ENCODE measurements around the gene THSD7B. TPM values are rescaled to one million over a fixed set of nuclear protein-coding genes. Genes with fewer than 3 reads are reported as not detected.
"Not testable (repeated sequence)": the region's sequence is repeated elsewhere in the genome, so short reads cannot be mapped to it uniquely, and the experiment has no call there.

The THSD7B gene
- total RNA-seq, 1 donor from 2014 or later, result 9.4 TPM

DNA sequence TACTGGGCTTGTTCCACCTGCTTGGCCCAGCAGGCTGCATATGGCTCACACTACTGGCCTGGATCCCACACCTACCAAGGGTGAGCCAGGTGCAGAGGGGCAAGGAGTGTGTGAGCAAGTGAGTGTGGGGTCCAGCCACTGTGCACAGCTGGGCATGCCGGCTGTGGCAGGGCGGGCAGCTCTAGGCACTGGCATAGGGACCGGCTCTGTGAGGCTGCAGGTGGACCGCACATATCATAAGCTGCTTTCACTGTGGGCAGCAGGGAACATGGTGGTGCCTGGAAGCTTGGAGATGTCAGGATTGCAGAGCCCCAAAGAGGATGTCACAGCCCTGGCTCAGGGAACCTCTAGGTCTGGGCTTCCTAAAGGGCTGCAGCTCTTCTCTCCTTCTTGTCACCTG, 154.3 kb downstream of the THSD7B start:
- DNase-seq (ENCODE audit: low spot score), result no peak
- intact Hi-C loops (cut with DNase I), result no loop called here
- peak; percentile 16 for ATAC-seq

GRCh38 chr2:136920652-136921333, 155.4 kb downstream of the THSD7B start:
- ATAC-seq (peak; percentile 77), DNase-seq (ENCODE audit: low spot score) (no peak)
- intact Hi-C loops (cut with DNase I), result no loop called here

GRCh38 chr2:136927156-136927555, 161.8 kb downstream of the THSD7B start:
- intact Hi-C loops (cut with DNase I), result no loop called here
- no peak for DNase-seq (ENCODE audit: low spot score)
- no peak for ATAC-seq

- DNase-seq (ENCODE audit: low spot score) (no peak), ATAC-seq (no peak)
- intact Hi-C loops (cut with DNase I), result no loop called here
Observed at GRCh38 chr2:136929531-136929930, 164.2 kb downstream of the THSD7B start.

DNA sequence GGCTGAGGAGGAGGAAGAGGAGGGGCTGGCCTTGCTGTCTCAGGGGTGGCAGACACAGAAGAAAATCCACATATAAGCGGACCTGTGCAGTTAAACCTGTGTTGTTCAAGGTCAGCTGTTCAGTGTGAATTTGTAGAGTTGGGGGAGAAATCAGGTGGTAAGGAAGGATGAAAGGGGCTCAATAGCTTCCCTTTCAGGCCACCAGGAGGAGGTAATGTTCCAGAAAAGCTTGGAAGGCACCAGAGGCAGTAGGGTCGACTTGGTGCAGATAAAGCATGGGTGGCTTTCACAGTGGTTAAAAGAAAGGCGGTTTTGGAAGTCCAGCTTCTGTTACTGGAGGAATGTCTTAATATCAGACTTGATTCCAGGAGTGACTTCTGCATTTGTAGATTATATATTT, 167.4 kb downstream of the THSD7B start:
- intact Hi-C loops (cut with DNase I), result no loop called here
- DNase-seq (ENCODE audit: low spot score) (no peak), ATAC-seq (no peak)

- no peak for ATAC-seq
- intact Hi-C loops (cut with DNase I), result no loop called here
Observed at GRCh38 chr2:136935119-136935518, 169.8 kb downstream of the THSD7B start.

GRCh38 chr2:136956050-136956449, 190.7 kb downstream of the THSD7B start:
- intact Hi-C loops (cut with DNase I), result no loop called here
- ATAC-seq (no peak), DNase-seq (ENCODE audit: low spot score) (no peak)

More at GRCh38 chr2:136935119-136935518, 169.8 kb downstream of the THSD7B start:
- DNase-seq (ENCODE audit: low spot score), result no peak

- DNase-seq (ENCODE audit: low spot score) (no peak), ATAC-seq (no peak)
- intact Hi-C loops (cut with DNase I), result no loop called here
Observed at GRCh38 chr2:136957044-136957443, 191.7 kb downstream of the THSD7B start.

DNA sequence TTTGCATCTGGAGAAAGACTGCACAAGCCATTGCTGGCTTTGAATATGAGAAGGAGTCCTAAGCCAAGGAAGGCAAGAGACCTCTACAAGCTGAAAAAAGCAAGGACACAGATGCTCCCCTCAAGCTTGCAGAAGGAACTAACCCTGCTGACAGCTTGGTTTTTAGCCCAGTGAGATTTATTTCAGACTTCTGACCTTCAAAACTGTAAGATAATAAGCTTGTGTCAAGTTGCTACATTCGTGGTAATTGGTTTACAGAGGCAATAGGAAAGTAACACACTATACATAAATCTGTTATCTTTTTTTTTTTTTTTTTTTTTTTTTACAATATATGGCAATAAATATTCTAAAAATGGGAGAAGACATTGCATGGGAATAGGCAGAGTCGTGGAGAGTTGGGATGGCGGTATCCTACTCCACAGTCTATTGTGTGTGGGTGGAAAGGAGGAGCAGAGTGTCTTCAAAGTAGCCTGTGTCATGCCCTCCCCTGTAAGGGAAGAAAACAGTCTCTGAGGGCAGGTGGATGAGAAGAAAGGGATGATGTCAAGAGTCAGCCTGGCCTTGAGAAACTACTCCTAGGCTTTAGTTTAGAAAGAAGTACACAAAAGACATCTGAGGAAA, 196.9 kb downstream of the THSD7B start:
- no peak for ATAC-seq

DNA sequence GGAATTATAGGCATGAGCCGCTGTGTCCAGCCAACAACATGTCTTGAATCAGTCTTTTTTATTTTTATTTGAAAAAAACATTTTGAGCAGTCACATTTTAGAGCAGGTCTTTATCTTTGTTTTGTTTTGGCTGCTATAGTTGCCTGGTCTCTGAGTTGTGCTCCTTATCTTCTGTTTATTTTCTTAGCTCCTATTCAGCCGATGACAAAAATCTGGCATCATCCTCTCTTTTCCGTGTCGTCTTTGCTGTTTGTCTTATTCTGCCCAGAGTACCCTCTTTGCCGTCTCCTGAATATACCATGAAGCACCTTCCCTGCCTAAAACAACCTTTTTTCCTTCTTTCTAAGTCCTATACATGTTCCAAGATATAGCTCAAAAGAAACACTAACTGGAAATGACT, 201.1 kb downstream of the THSD7B start:
- intact Hi-C loops (cut with DNase I), result loop anchor here (1.0 kb wide), 1 partner anchor 43 kb away; no protein-coding TSS in a partner anchor
- ATAC-seq (no peak), DNase-seq (ENCODE audit: low spot score) (no peak)

More for the DNA sequence above, 196.9 kb downstream of the THSD7B start:
- intact Hi-C loops (cut with DNase I), result no loop called here
- no peak for DNase-seq (ENCODE audit: low spot score)

GRCh38 chr2:136980303-136980702, 215.0 kb downstream of the THSD7B start:
- no peak for DNase-seq (ENCODE audit: low spot score)
- ATAC-seq, result no peak
- intact Hi-C loops (cut with DNase I), result no loop called here

GRCh38 chr2:136981689-136982088, 216.3 kb downstream of the THSD7B start:
- DNase-seq (ENCODE audit: low spot score); intact Hi-C loops (cut with DNase I); ATAC-seq: not testable (repeated sequence)

DNA sequence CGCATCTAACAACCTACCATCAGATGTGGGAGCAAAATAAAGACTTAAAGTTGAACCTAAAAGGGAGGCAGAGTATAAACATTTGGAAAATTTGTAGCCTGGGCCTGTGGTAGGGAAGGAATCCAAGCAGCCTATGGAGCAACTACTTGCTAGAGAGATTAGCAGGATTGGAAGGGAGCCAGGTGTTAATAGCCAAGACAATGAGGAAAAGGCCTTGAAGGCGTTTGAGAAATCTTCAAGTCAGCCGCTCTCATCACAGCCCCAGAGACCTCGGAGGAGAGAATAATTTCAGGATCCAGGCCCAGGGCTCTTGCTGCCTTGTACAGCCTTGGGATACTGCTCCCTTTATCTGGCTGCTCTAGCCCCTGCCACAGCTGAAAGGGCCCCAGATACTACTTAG, 219.7 kb downstream of the THSD7B start:
- ATAC-seq, result no peak
- DNase-seq (ENCODE audit: low spot score), result no peak
- intact Hi-C loops (cut with DNase I), result no loop called here

DNA sequence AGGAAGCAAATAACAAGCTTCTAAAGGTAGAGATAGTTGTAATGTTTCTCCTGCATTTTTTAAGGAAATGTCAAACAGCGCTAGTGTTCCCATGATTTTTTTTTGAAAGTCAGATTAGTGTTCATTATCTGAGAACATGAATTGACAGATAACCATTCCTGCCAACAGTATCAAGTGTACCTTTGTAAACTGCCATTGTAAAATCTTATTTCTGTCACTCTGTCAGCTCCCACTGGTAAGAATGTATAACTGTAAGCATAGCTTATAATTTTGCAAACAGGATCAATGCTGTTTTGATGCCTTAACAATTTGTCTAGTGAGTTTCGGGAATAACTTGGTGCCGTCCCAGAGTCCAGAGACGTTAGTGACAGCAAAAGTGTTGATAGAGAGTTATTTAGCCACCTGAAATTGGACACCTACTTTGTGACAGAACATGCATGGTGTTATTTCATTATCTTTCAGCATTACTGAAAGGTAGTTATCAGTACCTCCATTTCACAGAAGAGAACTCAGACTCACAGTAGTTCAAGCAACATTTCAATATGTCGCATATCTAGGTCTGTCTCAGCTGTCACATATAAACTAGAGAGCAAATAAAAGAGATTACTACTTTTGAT, 221.4 kb downstream of the THSD7B start:
- DNase-seq (ENCODE audit: low spot score), result no peak
- ATAC-seq, result no peak
- intact Hi-C loops (cut with DNase I), result no loop called here

GRCh38 chr2:136990316-136990715, 225.0 kb downstream of the THSD7B start:
- DNase-seq (ENCODE audit: low spot score) (no peak), ATAC-seq (no peak)
- intact Hi-C loops (cut with DNase I), result loop anchor here (5.0 kb wide), 1 partner anchor 248 kb away; no protein-coding TSS in a partner anchor

DNA sequence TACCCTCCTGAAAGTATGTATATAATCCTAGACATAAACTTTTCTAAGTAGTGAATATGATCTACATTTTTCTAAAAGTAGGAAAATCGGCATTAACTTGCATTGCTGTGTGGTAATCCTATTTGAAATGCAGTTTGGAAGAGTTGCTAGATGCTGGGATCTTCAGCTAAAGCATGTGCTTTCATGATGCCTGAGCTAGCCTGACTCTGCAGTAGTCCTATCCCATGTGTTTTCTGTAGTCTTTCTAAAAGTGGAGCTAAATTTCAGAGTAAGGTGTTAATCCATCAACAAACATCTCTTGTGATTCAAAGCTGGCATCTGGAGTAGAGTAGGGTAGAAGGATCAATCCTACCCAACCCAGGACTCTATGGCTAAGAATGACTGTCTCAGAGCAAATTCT, 229.4 kb downstream of the THSD7B start:
- intact Hi-C loops (cut with DNase I), result loop anchor here (5.0 kb wide), 1 partner anchor 252 kb away; no protein-coding TSS in a partner anchor

DNA sequence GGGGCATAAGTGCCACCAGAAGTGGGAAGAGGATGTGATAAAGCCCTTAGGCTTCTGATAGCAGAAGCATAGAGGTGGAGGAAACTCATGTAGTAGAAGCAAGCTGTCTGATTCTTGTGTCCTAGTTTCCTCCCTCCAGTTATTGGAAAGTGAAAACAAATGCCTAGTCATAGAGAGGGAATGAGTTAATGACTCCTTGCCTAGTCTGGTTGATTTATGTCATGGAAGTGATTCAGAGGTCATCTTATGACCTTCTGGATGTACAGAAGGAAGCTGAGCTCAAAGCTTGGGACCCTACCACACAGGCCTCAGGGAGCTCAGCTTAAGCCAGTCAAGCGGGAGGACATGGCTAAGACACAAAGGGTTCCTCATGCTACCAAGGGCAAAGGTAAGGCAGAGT, 232.2 kb downstream of the THSD7B start:
- DNase-seq (ENCODE audit: low spot score) (no peak), ATAC-seq (no peak)
- intact Hi-C loops (cut with DNase I), result no loop called here

More for the DNA sequence above, 229.4 kb downstream of the THSD7B start:
- DNase-seq (ENCODE audit: low spot score), result no peak
- ATAC-seq, result no peak

- intact Hi-C loops (cut with DNase I), result no loop called here
- DNase-seq (ENCODE audit: low spot score) (no peak), ATAC-seq (no peak)
Observed at GRCh38 chr2:137000811-137001210, 235.5 kb downstream of the THSD7B start.

DNA sequence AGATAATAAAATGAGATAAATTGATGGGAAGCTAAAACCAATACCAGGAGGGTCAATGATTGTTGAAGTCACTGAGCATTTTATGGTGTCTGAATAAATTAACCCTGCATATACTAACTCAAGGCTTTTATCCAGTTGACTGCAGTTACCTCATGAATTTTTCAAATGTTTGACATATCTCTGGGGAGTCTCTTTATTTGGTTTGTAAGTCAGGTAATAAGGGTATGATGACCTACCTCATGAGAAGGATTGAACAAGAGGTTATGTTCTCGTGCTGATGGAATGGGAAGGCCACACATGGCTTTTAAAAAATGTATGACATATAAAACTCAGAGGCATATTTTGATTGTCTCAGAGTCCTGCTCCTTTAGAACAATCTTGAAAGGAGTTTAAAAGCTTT, 237.6 kb downstream of the THSD7B start:
- DNase-seq (ENCODE audit: low spot score) (no peak), ATAC-seq (no peak)
- intact Hi-C loops (cut with DNase I), result no loop called here

DNA sequence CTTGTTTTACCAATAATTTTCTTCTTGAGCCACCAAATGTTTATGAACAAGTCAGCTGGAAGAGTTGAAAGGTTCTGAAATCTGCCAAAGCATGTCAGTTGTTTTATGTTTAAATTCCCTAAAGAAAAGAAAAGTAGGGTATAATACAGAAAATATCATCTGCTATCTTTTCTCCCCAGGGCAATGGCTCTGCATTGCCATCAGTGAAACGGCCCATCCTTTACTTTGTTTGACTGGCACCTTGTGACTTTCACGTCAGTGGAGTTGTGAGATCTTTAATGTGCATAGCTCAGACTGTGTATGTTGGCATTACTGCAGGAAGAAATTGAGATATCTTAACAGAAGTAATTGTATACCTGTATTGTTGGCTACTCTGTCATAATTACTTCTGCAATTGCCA, 239.9 kb downstream of the THSD7B start:
- intact Hi-C loops (cut with DNase I), result no loop called here
- ATAC-seq (no peak), DNase-seq (ENCODE audit: low spot score) (no peak)
